Measurements from ENCODE around the gene SPATA31A6.
"Not testable (repeated sequence)": the region's sequence is repeated elsewhere in the genome, so short reads cannot be mapped to it uniquely, and the experiment has no call there.

SPATA31A6 gene

DNA sequence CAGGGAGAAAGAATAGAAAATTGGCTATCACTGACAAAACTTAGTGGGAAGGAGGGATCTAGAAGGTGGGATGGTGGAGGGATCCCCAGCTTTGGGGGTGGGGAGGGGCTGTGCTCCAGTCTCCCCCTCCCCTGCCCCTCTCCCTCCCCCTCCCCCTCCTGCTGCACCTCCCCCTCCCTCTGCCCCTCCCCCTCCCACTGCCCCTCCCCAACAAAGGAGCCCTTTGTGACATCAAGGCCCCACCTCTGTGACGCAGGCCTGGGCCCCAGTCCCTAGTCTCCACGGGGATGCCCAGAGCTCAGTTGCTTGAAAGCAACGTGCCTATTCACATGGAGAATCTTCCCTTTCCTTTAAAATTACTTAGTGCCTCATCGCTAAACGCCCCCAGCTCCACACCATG lies at the start of gene SPATA31A6:
Gene SPATA31A6, plus strand, starts transcription at position 301 of the 400 bp plus-strand sequence. Its CDS starts 29 bp downstream, at position 330.
- DNase-seq = not testable (repeated sequence)

DNA sequence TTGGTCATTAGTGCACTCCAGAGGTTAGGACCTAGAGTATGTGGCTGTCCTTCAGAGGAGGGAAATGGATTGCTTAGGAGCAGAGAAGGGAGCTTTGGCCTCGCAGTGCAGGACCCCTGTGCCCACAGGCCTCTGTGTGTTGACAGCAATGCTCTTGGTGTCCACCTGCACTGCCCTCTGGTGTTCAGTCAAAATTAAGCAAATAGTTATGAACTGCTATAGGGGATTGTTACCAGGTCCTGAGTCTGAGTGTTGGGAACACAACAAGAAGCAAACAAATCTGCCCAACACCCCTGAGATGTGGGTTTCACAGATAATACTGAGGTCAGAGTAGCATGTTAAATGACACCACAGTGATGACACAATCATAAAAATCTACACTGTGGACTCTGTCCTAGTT lies 23.2 kb upstream of the SPATA31A6 start:
- not testable (repeated sequence) for DNase-seq

DNA sequence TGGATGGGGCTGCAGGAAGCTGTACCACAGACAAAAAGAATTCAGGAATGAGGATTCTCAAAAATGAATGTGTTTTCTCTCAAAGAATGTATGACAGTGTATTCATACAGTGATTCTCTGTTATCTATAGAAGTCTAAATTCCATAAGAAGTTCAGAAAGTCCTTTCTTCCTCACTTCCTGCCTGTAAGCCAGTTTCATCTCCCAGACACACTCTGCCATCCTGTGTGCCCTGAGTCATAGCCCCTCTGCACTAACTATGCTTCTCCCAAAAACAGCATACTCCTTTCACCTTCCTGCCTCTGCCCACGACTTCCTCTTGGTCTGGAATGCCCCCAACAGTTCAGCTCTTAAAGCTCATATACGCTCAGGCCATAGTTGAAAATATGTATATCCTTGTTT lies 36.4 kb downstream of the SPATA31A6 start:
- not testable (repeated sequence) for DNase-seq

DNA sequence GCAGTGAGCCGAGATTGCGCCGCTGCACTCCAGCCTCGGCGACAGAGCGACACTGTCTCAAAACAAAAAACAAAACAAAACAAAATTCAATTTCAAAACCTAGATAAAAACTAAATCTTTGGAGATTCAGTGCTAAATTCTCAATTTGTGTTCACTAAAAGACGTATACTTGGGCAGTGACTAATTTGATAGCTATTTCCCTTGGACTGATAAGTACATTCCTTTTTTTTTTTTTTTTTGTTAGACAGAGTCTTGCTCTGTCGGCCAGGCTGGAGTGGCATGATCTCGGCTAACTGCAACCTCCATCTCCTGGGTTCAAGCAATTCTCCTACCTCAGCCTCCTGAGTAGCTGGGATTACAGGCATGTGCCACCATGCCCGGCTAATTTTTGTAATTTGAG lies 39.8 kb downstream of the SPATA31A6 start:
- DNase-seq = not testable (repeated sequence)

GRCh38 chr9:42233031-42233430 lies 49.6 kb downstream of the SPATA31A6 start:
- DNase-seq = not testable (repeated sequence)

DNA sequence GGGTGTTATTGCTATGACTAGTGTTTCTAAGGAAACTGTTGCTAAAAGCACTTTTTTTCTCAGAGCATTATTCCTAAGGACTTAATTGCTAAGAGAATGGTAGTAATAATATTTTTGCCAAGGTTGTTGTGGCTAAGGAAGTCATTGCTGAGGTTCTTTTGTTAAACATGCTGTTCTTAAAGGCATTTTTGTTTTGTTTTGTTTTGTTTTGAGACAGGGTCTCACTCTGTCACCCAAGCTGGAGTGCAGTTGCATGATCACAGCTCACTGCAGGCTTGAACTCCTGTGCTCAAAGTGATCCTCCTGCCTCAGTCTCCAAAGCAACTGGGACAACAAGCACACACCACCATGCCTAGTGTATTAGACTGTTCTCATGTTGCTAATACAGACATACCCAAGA lies 51.2 kb downstream of the SPATA31A6 start:
- not testable (repeated sequence) for DNase-seq

DNA sequence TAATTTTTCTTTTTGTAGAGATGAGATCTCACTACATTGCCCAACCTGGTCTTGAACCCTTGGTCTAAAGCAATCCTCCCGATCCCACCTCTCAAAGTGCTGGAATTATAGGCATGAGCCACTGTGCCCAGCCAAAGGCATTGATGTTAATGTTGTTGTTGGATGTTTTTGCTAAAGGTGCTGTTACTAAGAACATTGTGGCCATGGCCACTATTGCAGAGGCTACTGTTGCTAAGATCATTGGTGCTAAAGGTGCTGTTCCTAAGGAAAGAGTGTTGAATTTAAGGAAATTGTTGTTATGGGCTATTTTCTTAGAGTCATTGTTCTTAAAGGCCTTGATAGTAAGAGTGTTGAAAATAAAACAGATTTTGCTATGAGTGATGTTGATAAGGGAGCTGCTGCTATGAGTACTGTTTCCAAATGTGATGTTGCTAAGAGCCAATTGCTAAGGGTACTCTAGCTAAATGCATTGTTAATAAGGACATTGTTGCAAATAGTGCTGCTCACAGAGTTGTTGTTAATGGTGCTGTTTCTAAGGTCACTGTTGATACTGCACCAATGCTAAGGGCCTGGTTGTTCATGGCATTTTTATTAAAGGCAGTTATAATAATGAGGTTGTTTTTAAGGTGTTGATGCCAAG lies 52.0 kb downstream of the SPATA31A6 start:
- DNase-seq = not testable (repeated sequence)

- not testable (repeated sequence) for DNase-seq
Measured at GRCh38 chr9:42236097-42236496, 52.6 kb downstream of the SPATA31A6 start.

DNA sequence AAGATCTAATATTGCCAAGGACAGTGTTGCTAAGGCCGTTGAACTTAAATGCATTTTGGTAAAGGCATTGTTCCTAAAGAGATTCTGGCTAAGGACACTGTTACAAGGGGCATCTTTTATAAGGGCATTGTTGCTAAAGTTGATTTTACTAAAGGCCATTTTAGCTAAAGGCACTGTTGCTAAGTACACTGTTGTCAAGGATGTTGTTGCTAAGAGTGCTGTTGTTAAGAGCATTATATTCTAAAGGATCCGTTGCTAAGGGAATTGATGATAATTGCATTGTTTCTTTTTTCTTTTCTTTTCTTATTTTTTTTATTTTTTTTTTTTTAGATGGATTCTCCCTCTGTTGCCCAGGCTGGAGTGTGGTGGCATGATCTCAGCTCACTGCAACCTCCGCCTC lies 53.9 kb downstream of the SPATA31A6 start:
- not testable (repeated sequence) for DNase-seq

DNA sequence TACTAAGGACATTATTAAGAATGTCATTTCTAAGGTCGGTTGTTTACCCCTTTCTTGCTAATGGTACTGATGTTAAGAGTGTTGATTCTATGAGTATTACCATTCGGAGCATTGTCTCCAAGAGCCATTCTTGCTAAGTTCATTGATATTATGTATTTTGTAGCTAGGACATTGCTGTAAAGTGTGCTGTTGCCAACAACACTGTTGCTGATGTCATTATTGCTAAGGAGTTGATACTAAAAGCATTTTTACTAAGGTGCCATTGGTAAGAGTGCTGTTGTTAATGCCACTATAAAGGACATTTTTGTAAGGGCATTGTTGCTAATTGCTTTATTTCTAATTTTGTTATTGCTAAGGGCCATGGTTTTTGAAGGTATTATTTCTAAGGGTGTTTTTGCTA lies 55.4 kb downstream of the SPATA31A6 start:
- not testable (repeated sequence) for DNase-seq

Data from SIG-M5 (cell line).